MCF 10A (cell line): Measurements from ENCODE around the gene PRR19. TPM values are rescaled to one million over a fixed set of nuclear protein-coding genes. Genes with fewer than 3 reads are reported as not detected.

Source experiments
- BruUV-seq: library from RNA; stranded (reverse); fragments of 400-500 nt; replicated peaks from 2 replicates; lab custom pipeline; 2021; lab: Mats Ljungman, UMichigan
- CTCF ChIA-PET: fragments of 300-600 bp; sonication (Branson Sonifier 250); formaldehyde crosslinking; extraction: SDS; loops from one replicate; lab custom pipeline; 2021; ENCODE audit warnings: antibody characterized with exemption, inconsistent platforms; lab: Yijun Ruan, JAX
- POLR2A ChIA-PET: fragments of 300-600, 350-650 bp; sonication (Branson Sonifier 250); formaldehyde crosslinking; extraction: SDS; loops from one replicate; lab custom pipeline; 2020; ENCODE audit warnings: antibody characterized with exemption, inconsistent platforms; lab: Yijun Ruan, JAX
- DNase-seq: peaks from one replicate; pipeline ENCODE4 v3.0.0-alpha.2; 2018; ENCODE audit not compliant: unreplicated experiment
- H3K27ac Mint-ChIP-seq: one replicate; pipeline ENCODE4 v1.8.0; 2022; ENCODE audit warnings: mild to moderate bottlenecking, low read depth, mixed read lengths; ENCODE audit not compliant: unreplicated experiment
- H3K27me3 Mint-ChIP-seq: one replicate; pipeline ENCODE4 v1.8.0; 2022; ENCODE audit warnings: mixed read lengths; ENCODE audit not compliant: insufficient read depth, unreplicated experiment
- H3K36me3 Mint-ChIP-seq: one replicate; pipeline ENCODE4 v1.8.0; 2022; ENCODE audit warnings: mild to moderate bottlenecking, moderate library complexity, mixed read lengths; ENCODE audit not compliant: insufficient read depth, unreplicated experiment
- H3K4me1 Mint-ChIP-seq: one replicate; pipeline ENCODE4 v1.8.0; 2022; ENCODE audit warnings: mixed read lengths; ENCODE audit not compliant: insufficient read depth, unreplicated experiment
- H3K4me3 Mint-ChIP-seq: one replicate; pipeline ENCODE4 v1.8.0; 2022; ENCODE audit warnings: mild to moderate bottlenecking, moderate library complexity, mixed read lengths; ENCODE audit not compliant: unreplicated experiment
- H3K9me3 Mint-ChIP-seq: one replicate; pipeline ENCODE4 v1.8.0; 2022; ENCODE audit warnings: mixed read lengths; ENCODE audit not compliant: unreplicated experiment
- intact Hi-C: fragments of 100-400 bp; cut with micrococcal nuclease; formaldehyde crosslinking; loops from 2 replicates; pipeline ENCODE4 v1.14.1; 2022
- total RNA-seq: library from RNA; stranded (reverse); gene quantifications from 2 replicates; pipeline ENCODE4 v1.2.3, GENCODE V29; 2022
- TF ChIP-seq, protein P1 (sequence below): fragments of 200-600 bp; IDR thresholded peaks from one replicate; pipeline ENCODE4 v1.8.0; 2022; ENCODE audit warnings: antibody characterized with exemption, mild to moderate bottlenecking; ENCODE audit not compliant: unreplicated experiment

PRR19 gene
- total RNA-seq, 1 experiment from 2014 or later = 0.30 TPM

DNA sequence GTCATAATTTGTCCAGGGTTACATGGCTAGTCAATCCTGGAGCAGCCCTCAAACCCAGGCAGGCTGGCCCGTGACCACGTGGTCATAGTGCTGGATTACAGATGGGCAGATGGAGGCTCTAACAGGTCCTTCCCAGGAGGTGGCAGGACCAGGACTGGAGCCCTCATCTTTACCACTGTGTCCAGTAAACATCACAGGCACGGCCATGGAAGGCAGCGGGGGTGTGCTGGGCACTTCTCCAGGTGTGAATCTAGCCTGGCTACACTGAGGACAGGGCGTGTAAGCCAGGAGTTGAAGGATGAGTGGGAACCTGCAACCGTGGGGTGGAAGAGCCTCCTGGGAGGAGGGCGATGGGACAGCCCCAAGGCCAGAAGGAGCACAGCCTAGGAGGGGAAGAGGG lies 26.8 kb upstream of the PRR19 start:
- peaks cover 50% of the 10 kb centered on the region for H3K36me3 Mint-ChIP-seq
- intact Hi-C loops = no loop called here
- POLR2A ChIA-PET = interaction anchor here (0.7 to 1.5 kb wide), 3 partner anchors 10 to 32 kb away, joined by 3 to 6 read pairs (median 5); partner anchors contain the start of gene GSK3A
- TF ChIP-seq, protein P1, sequence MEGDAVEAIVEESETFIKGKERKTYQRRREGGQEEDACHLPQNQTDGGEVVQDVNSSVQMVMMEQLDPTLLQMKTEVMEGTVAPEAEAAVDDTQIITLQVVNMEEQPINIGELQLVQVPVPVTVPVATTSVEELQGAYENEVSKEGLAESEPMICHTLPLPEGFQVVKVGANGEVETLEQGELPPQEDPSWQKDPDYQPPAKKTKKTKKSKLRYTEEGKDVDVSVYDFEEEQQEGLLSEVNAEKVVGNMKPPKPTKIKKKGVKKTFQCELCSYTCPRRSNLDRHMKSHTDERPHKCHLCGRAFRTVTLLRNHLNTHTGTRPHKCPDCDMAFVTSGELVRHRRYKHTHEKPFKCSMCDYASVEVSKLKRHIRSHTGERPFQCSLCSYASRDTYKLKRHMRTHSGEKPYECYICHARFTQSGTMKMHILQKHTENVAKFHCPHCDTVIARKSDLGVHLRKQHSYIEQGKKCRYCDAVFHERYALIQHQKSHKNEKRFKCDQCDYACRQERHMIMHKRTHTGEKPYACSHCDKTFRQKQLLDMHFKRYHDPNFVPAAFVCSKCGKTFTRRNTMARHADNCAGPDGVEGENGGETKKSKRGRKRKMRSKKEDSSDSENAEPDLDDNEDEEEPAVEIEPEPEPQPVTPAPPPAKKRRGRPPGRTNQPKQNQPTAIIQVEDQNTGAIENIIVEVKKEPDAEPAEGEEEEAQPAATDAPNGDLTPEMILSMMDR = no peak
- DNase-seq = no peak
- H3K4me1 Mint-ChIP-seq = peaks cover 46% of the 10 kb centered on the region
- no peaks in the 10 kb centered on the region for H3K27me3 Mint-ChIP-seq
- no TSS peak for BruUV-seq
- H3K27ac Mint-ChIP-seq = peak overlapping the region; percentile 50
- CTCF ChIA-PET = interaction anchor here (0.9 to 1.3 kb wide), 2 partner anchors 30 to 147 kb away, joined by 3 to 4 read pairs; no protein-coding TSS in a partner anchor
- H3K4me3 Mint-ChIP-seq = peak overlapping the region; percentile 57
- no peaks in the 10 kb centered on the region for H3K9me3 Mint-ChIP-seq

DNA sequence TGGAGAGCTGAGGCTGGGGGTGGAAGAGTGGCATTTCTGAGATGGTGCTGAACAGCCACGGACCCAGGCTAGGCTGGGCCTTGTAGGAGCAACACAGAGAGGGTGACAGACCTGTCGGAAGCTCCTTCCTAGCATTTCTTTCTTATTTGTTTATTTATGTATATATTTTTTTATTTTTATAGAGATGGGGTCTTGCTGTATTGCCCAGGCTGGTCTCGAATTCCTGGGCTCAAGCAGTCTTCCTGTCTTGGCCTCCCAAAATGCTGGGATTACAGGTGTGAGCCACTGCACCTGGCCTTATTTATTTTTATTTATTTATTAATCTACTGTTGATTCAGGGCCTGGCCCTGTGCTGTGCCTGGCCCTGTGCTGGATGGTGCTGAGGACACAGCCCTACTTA lies 26.4 kb upstream of the PRR19 start:
- Mint-ChIP-seq H3K4me3 (peak overlapping the region; percentile 57), H3K27me3 (no peaks in the 10 kb centered on the region), H3K27ac (peak overlapping the region; percentile 50), H3K9me3 (no peaks in the 10 kb centered on the region), H3K36me3 (peaks cover 50% of the 10 kb centered on the region), H3K4me1 (peaks cover 42% of the 10 kb centered on the region)
- ChIA-PET CTCF (interaction anchor here (1.3 kb wide), 1 partner anchor 30 kb away, joined by 4 read pairs; no protein-coding TSS in a partner anchor), POLR2A (interaction anchor here (0.7 to 1.5 kb wide), 2 partner anchors 10 to 32 kb away, joined by 3 to 6 read pairs; partner anchors contain the start of gene GSK3A)
- BruUV-seq = no TSS peak
- DNase-seq = no peak
- TF ChIP-seq, protein P1 = no peak
- intact Hi-C loops = no loop called here

DNA sequence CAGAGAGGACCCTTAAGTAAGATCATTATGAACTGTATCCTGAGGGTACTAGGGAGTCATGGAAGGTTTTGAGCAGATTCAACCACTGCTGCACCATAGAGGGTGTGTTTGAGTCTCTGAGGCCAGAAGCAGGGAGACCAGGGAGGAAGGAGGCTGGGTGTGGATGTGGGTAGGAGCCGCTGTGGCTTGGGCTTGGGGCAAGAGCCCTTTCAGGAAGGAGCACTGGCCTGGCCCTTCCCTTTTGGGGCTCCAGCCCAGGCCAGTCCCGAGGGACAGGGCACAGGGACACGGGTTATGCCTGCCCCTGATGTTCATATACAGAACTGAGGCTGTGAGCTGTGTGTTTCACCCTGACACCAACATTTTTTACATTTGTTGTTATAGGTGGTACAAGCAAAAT lies 25.6 kb upstream of the PRR19 start:
- CTCF ChIA-PET = interaction anchor here (0.8 to 7.2 kb wide), 2 partner anchors 31 to 161 kb away, joined by 3 to 145 read pairs; partner anchors contain the start of gene GSK3A
- POLR2A ChIA-PET = interaction anchor here (7.5 kb wide), 1 partner anchor 31 kb away, joined by 158 read pairs; the partner anchor contains the start of gene GSK3A
- DNase-seq = no peak
- Mint-ChIP-seq H3K4me1 (peaks cover 35% of the 10 kb centered on the region), H3K27ac (peak overlapping the region; percentile 50), H3K9me3 (no peaks in the 10 kb centered on the region), H3K4me3 (peak overlapping the region; percentile 32), H3K27me3 (no peaks in the 10 kb centered on the region), H3K36me3 (peaks cover 46% of the 10 kb centered on the region)
- no TSS peak for BruUV-seq
- TF ChIP-seq, protein P1 = no peak
- intact Hi-C loops = no loop called here

DNA sequence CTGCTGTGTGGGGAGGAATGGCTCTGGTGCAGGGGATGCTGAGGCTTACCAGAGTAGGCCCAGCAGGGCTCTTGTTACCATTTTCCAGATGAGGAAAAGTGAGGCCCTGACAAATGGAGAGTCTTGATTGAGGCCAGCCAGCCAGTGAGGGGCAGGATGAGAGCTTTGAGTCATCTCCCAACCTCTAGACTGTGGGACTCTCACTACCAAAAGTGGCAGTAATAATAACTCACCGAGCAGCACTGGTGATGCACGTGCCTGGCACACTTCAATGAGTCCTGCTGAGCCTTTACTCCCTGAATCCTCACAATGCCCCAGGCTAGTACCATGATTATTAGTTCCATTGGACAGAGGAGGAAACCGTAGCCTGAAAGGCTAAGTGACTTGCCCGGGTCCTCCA lies 25.1 kb upstream of the PRR19 start:
- peaks cover 32% of the 10 kb centered on the region for H3K4me1 Mint-ChIP-seq
- TF ChIP-seq, protein P1 = no peak
- H3K36me3 Mint-ChIP-seq = peaks cover 40% of the 10 kb centered on the region
- intact Hi-C loops = no loop called here
- ChIA-PET CTCF (interaction anchor here (0.8 to 7.2 kb wide), 2 partner anchors 31 to 162 kb away, joined by 3 to 145 read pairs; partner anchors contain the start of gene GSK3A), POLR2A (interaction anchor here (1.3 to 7.5 kb wide), 2 partner anchors 31 to 57 kb away, joined by 4 to 158 read pairs; partner anchors contain the start of genes GSK3A and ZNF526)
- H3K4me3 Mint-ChIP-seq = no peak overlapping the region
- no peaks in the 10 kb centered on the region for H3K27me3 Mint-ChIP-seq
- H3K27ac Mint-ChIP-seq = peak overlapping the region; percentile 46
- no peaks in the 10 kb centered on the region for H3K9me3 Mint-ChIP-seq
- peak; percentile 29 for DNase-seq
- no TSS peak for BruUV-seq
